Right lobe of liver (tissue), 6 donors: ENCODE data around the gene TULP1. TPM values are rescaled to one million over a fixed set of nuclear protein-coding genes. Genes with fewer than 3 reads are reported as not detected.

Experiments used
- ATAC-seq, 4 donors: fragments of 200-7000 bp; cut with Tn5 transposase; one replicate each; pipeline ENCODE4 v1.9.1; 2020; ENCODE audit warnings: mild to moderate bottlenecking in 4 of 4, moderate library complexity in 4 of 4
- DNase-seq, 3 donors: peaks; one replicate each; pipeline ENCODE4 v3.0.0-alpha.2; 2020
- H3K27ac ChIP-seq, 3 donors: fragments of 200-600 bp; one replicate each; pipeline ENCODE4 v1.8.0; 2022
- H3K27me3 ChIP-seq, 2 donors: fragments of 200-600 bp; one replicate each; pipeline ENCODE4 v1.8.0; 2022
- H3K36me3 ChIP-seq, 4 donors: fragments of 200-600 bp; sonication (generic) in 1 of 4; one replicate each; pipeline versions ENCODE4 v1.5.1 to v1.8.0; 2017 to 2022; ENCODE audit warnings: control low read depth in 1 of 4
- H3K4me1 ChIP-seq, 4 donors: fragments of 200-600 bp; sonication (generic) in 1 of 4; one replicate each; pipeline versions ENCODE4 v1.5.1 to v1.8.0; 2017 to 2022; ENCODE audit warnings: control low read depth in 1 of 4
- H3K4me3 ChIP-seq, 3 donors: fragments of 200-600 bp; one replicate each; pipeline ENCODE4 v1.8.0; 2022
- H3K9me3 ChIP-seq, 4 donors: fragments of 200-600 bp; sonication (generic) in 1 of 4; one replicate each; pipeline versions ENCODE4 v1.5.1 to v1.8.0; 2017 to 2022; ENCODE audit warnings: control low read depth in 1 of 4
- CTCF ChIP-seq, 4 donors: fragments of 200-600 bp in 3 of 4; fragments of 450-650 bp in 1 of 4; IDR thresholded peaks; one replicate each; pipeline versions ENCODE4 v1.5.1 to v1.8.0; 2016 to 2022; ENCODE audit warnings: antibody characterized with exemption in 4 of 4, mild to moderate bottlenecking in 2 of 4
- POLR2A ChIP-seq: fragments of 450-650 bp; IDR thresholded peaks from one replicate; pipeline ENCODE4 v1.6.1; 2017; ENCODE audit warnings: antibody characterized with exemption, mild to moderate bottlenecking
- WGBS: methylation state at CpG from one replicate; pipeline ENCODE4 v1.1.6; 2018; ENCODE audit warnings: low coverage, low lambda C conversion rate; ENCODE audit not compliant: insufficient coverage; ENCODE audit errors: missing lambda C conversion rate; 5-methylcytosine and 5-hydroxymethylcytosine counted together
- intact Hi-C, 2 donors: fragments of 100-400 bp; cut with DNase I; formaldehyde crosslinking; loops; one replicate each; pipeline versions ENCODE4 v1.11.2 to v1.14.1; 2022
- total RNA-seq, 6 experiments: library from RNA; depleted of rRNA in 2 of 6; stranded (reverse); fragments of >200 nt in 2 of 6; fragmentation: NEBNext Ultra II Directional in 3 of 6; extraction: Animal tissue kit (Norgen Biotek cat#: 25700) in 3 of 6; gene quantifications; one replicate each; pipeline versions ENCODE4 v1.1.0 to v1.2.4, GENCODE V29; 2016 to 2023
- donor health status: DM: no; HTN: yes; CAD: no.
- donor health status: DM: no; HTN: no; CAD: no.
- donor health status: DM: no; HTN: no; CAD: no.
- donor health status: DM: no; HTN: yes; CAD: no.
- donor health status: DM: no; HTN: yes; CAD: no.

Gene TULP1
- total RNA-seq, 6 experiments from 2014 or later = not detected

- ATAC-seq = no peak
- intact Hi-C loops = loop anchor here in 1 of 2 donors (5.0 kb wide), 1 partner anchor 213 kb away; the partner anchor contains the start of gene ARMC12
- Histone ChIP-seq H3K4me1 (no peaks in the 10 kb centered on the region), H3K9me3 (no peaks in the 10 kb centered on the region), H3K4me3 (no peak overlapping the region), H3K27me3 (no peaks in the 10 kb centered on the region), H3K36me3 (no peaks in the 10 kb centered on the region), H3K27ac (no peak overlapping the region)
- no peak for DNase-seq
- WGBS = 67% methylated on average over 2 of the region's 3 CpGs
- no peak for TF ChIP-seq POLR2A
Measured at GRCh38 chr6:35524380-35525020, 11.8 kb upstream of the TULP1 start.

DNA sequence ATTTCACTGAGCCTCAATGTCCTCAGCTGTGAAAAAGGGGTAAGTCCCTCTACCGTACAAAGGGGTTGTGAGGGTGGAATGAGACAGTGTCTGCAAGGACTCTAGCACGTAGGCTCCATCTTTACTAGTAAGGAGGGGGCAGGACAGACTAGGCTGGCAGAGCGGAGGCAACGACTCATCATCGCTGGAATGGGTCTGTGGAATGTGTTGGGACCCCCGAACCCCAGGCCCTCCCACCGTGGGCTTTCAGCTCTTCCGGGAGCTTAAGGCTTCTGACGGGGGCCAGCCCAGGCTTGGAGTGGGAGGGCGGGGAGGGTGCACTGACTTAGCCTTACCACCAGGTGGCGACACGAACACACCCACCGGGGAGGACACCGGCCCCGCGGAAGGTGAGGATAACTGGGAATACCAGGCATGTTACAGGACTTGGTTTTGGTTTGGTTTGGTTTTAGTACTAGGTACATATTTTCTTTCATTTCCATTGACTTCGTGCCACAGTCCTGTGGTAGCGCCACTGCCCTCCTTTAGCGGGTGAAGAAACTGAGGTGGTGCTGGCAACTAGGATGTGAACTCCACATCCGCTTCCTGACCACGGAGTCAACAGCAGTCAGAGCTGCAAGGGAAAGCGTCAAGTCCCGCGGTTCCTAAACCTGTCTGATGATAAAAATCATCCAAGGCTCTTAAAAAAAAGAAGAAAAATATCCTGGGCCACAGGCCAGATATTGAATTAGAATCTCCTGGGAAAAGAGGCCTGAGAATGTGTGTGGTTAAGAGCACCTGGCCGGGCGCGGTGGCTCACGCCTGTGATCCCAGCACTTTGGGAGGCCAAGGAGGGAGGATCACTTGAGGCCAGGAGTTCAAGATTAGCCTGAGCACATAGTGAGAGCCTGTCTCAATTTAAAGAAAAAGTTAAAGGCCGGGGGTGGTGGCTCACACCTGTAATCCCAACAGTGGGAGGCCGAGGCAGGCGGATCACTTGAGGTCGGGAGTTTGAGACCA is 10.3 kb upstream of the TULP1 start:
- intact Hi-C loops = loop anchor here in 1 of 2 donors (5.0 kb wide), 1 partner anchor 214 kb away; the partner anchor contains the start of gene ARMC12
- Histone ChIP-seq H3K27me3 (no peaks in the 10 kb centered on the region), H3K4me3 (peak overlapping the region in 1 of 3 donors; percentile 28), H3K9me3 (no peaks in the 10 kb centered on the region), H3K4me1 (no peaks in the 10 kb centered on the region), H3K36me3 (no peaks in the 10 kb centered on the region), H3K27ac (no peak overlapping the region)
- TF ChIP-seq POLR2A = no peak
- TF ChIP-seq CTCF (IDR thresholded peaks at IDR 0.05) = peak; percentile 93 to 99 (median 98)
- DNase-seq (peak; percentile 79 to 82 (median 81)), ATAC-seq (peak; percentile 96 to 99 (median 98))
- 52% methylated on average over 13 of the region's 32 CpGs for WGBS

- Histone ChIP-seq H3K27ac (no peak overlapping the region), H3K4me3 (no peak overlapping the region), H3K27me3 (no peaks in the 10 kb centered on the region), H3K36me3 (no peaks in the 10 kb centered on the region), H3K9me3 (no peaks in the 10 kb centered on the region), H3K4me1 (no peaks in the 10 kb centered on the region)
- 63% methylated on average over 4 of the region's 12 CpGs for WGBS
- no peak for TF ChIP-seq CTCF (IDR thresholded peaks at IDR 0.05)
- no peak for TF ChIP-seq POLR2A
- intact Hi-C loops = loop anchor here in 1 of 2 donors (5.0 kb wide), 1 partner anchor 215 kb away; the partner anchor contains the start of gene ARMC12
- no peak for ATAC-seq
- DNase-seq = no peak
Measured at GRCh38 chr6:35522151-35522550, 9.5 kb upstream of the TULP1 start.

DNA sequence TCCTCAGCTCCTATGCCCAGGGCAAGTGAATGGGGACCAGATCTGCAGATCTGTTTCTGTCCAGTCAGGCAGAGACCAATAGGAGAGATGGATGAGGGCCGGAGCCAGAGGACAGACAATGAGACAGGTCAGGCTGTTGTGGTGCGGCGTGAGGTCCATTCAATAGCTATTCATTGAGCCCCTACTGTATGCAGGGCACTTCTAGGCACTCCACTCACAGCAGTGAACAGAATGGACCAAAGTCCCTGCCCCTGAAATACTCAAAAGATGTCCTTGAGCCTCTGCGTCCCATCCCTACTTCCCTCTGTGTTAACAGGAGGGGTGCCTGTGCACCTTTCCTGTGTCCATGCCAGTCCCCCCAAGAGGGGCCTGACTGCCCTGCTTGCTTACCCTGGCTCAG is 8.5 kb upstream of the TULP1 start:
- no peak overlapping the region for H3K27ac ChIP-seq
- no peaks in the 10 kb centered on the region for H3K9me3 ChIP-seq
- ATAC-seq (no peak), DNase-seq (no peak)
- no peaks in the 10 kb centered on the region for H3K36me3 ChIP-seq
- TF ChIP-seq POLR2A (no peak), CTCF (IDR thresholded peaks at IDR 0.05) (no peak)
- no peak overlapping the region for H3K4me3 ChIP-seq
- WGBS = 80% methylated on average over 1 of the region's 4 CpGs
- no peaks in the 10 kb centered on the region for H3K4me1 ChIP-seq
- intact Hi-C loops = loop anchor here in 1 of 2 donors (5.0 kb wide), 1 partner anchor 216 kb away; the partner anchor contains the start of gene ARMC12
- no peaks in the 10 kb centered on the region for H3K27me3 ChIP-seq
